MG63 (cell line): ENCODE measurements around the gene ANKRD11. TPM values are rescaled to one million over a fixed set of nuclear protein-coding genes. Genes with fewer than 3 reads are reported as not detected.

Source experiments
- DNase-seq: peaks from one replicate; pipeline ENCODE4 v3.0.0-alpha.2; 2020
- H3K27me3 ChIP-seq: fragments of 250-450 bp; sonication (Bioruptor Pico); 2 replicates; pipeline ENCODE4 v1.5.1; 2020; ENCODE audit warnings: mild to moderate bottlenecking, moderate library complexity
- H3K36me3 ChIP-seq: fragments of 250-450 bp; sonication (Bioruptor Pico); 2 replicates; pipeline ENCODE4 v1.5.1; 2020; ENCODE audit warnings: mild to moderate bottlenecking, moderate library complexity
- H3K4me3 ChIP-seq: fragments of 250-450 bp; sonication (Bioruptor Pico); 2 replicates; pipeline ENCODE4 v1.5.1; 2020; ENCODE audit warnings: mild to moderate bottlenecking, moderate library complexity
- H3K9me3 ChIP-seq: fragments of 250-450 bp; sonication (Bioruptor Pico); 2 replicates; pipeline ENCODE4 v1.5.1; 2020; ENCODE audit warnings: mild to moderate bottlenecking, moderate library complexity
- total RNA-seq: library from RNA; depleted of rRNA; stranded (reverse); fragments of >200 nt; shearing (Covaris generic); gene quantifications from 2 replicates; pipeline ENCODE4 v1.2.3, GENCODE V29; 2014; ENCODE audit warnings: low replicate concordance

ANKRD11 gene
- total RNA-seq, 1 experiment from 2014 or later = 54.3 TPM

- Histone ChIP-seq H3K36me3 (no peaks in the 10 kb centered on the region; the same call in 1 of the 2 replicates), H3K4me3 (no peak overlapping the region), H3K9me3 (no peaks in the 10 kb centered on the region), H3K27me3 (no peaks in the 10 kb centered on the region)
- DNase-seq = no peak
Observed at GRCh38 chr16:89350701-89351380, 139.5 kb downstream of the ANKRD11 start.

- Histone ChIP-seq H3K36me3 (no peaks in the 10 kb centered on the region; the same call in 1 of the 2 replicates), H3K9me3 (no peaks in the 10 kb centered on the region), H3K4me3 (no peak overlapping the region), H3K27me3 (no peaks in the 10 kb centered on the region)
- no peak for DNase-seq
Observed at GRCh38 chr16:89349947-89350633, 140.3 kb downstream of the ANKRD11 start.

GRCh38 chr16:89347807-89348206 is 142.6 kb downstream of the ANKRD11 start:
- Histone ChIP-seq H3K9me3 (no peaks in the 10 kb centered on the region), H3K4me3 (no peak overlapping the region), H3K36me3 (no peaks in the 10 kb centered on the region; the same call in 1 of the 2 replicates), H3K27me3 (no peaks in the 10 kb centered on the region)
- no peak for DNase-seq

- no peaks in the 10 kb centered on the region; the same call in 1 of the 2 replicates for H3K36me3 ChIP-seq
- no peak overlapping the region for H3K4me3 ChIP-seq
- no peak for DNase-seq
- H3K27me3 ChIP-seq = no peaks in the 10 kb centered on the region
- no peaks in the 10 kb centered on the region for H3K9me3 ChIP-seq
Observed at GRCh38 chr16:89346869-89347268, 143.5 kb downstream of the ANKRD11 start.

GRCh38 chr16:89345642-89346150 is 144.7 kb downstream of the ANKRD11 start:
- no peaks in the 10 kb centered on the region; the same call in 1 of the 2 replicates for H3K36me3 ChIP-seq
- no peak overlapping the region for H3K4me3 ChIP-seq
- no peaks in the 10 kb centered on the region for H3K27me3 ChIP-seq
- DNase-seq = no peak
- H3K9me3 ChIP-seq = no peaks in the 10 kb centered on the region

- no peaks in the 10 kb centered on the region for H3K36me3 ChIP-seq
- no peak overlapping the region for H3K4me3 ChIP-seq
- no peaks in the 10 kb centered on the region for H3K9me3 ChIP-seq
- no peak for DNase-seq
- no peaks in the 10 kb centered on the region for H3K27me3 ChIP-seq
Observed at GRCh38 chr16:89344846-89345611, 145.3 kb downstream of the ANKRD11 start.

- DNase-seq = no peak
- Histone ChIP-seq H3K4me3 (no peak overlapping the region), H3K36me3 (no peaks in the 10 kb centered on the region), H3K27me3 (no peaks in the 10 kb centered on the region), H3K9me3 (no peaks in the 10 kb centered on the region)
Observed at GRCh38 chr16:89344458-89344834, 145.9 kb downstream of the ANKRD11 start.

- Histone ChIP-seq H3K4me3 (no peak overlapping the region), H3K9me3 (no peaks in the 10 kb centered on the region), H3K27me3 (no peaks in the 10 kb centered on the region), H3K36me3 (no peaks in the 10 kb centered on the region)
- DNase-seq = peak; percentile 47
Observed at GRCh38 chr16:89343501-89344457, 146.6 kb downstream of the ANKRD11 start.

GRCh38 chr16:89341697-89342694 is 148.4 kb downstream of the ANKRD11 start:
- no peak overlapping the region for H3K4me3 ChIP-seq
- no peaks in the 10 kb centered on the region for H3K36me3 ChIP-seq
- no peaks in the 10 kb centered on the region for H3K27me3 ChIP-seq
- H3K9me3 ChIP-seq = no peaks in the 10 kb centered on the region
- DNase-seq = no peak

- H3K36me3 ChIP-seq = no peaks in the 10 kb centered on the region
- no peaks in the 10 kb centered on the region for H3K9me3 ChIP-seq
- no peaks in the 10 kb centered on the region for H3K27me3 ChIP-seq
- DNase-seq = no peak
- H3K4me3 ChIP-seq = no peak overlapping the region
Observed at GRCh38 chr16:89341279-89341678, 149.1 kb downstream of the ANKRD11 start.

GRCh38 chr16:89338863-89339262 is 151.5 kb downstream of the ANKRD11 start:
- no peak for DNase-seq
- no peaks in the 10 kb centered on the region for H3K9me3 ChIP-seq

GRCh38 chr16:89337965-89338364 is 152.4 kb downstream of the ANKRD11 start:
- no peaks in the 10 kb centered on the region for H3K36me3 ChIP-seq
- H3K9me3 ChIP-seq = no peaks in the 10 kb centered on the region
- H3K27me3 ChIP-seq = no peaks in the 10 kb centered on the region
- no peak for DNase-seq
- no peak overlapping the region for H3K4me3 ChIP-seq

More at GRCh38 chr16:89338863-89339262, 151.5 kb downstream of the ANKRD11 start:
- H3K27me3 ChIP-seq = no peaks in the 10 kb centered on the region
- H3K36me3 ChIP-seq = no peaks in the 10 kb centered on the region
- H3K4me3 ChIP-seq = no peak overlapping the region

- H3K27me3 ChIP-seq = no peaks in the 10 kb centered on the region
- no peak overlapping the region for H3K4me3 ChIP-seq
- no peaks in the 10 kb centered on the region for H3K36me3 ChIP-seq
- DNase-seq = no peak
- H3K9me3 ChIP-seq = no peaks in the 10 kb centered on the region
Observed at GRCh38 chr16:89335803-89336485, 154.4 kb downstream of the ANKRD11 start.

- DNase-seq = no peak
- no peaks in the 10 kb centered on the region for H3K27me3 ChIP-seq
- H3K4me3 ChIP-seq = no peak overlapping the region
- no peaks in the 10 kb centered on the region for H3K9me3 ChIP-seq
- no peaks in the 10 kb centered on the region for H3K36me3 ChIP-seq
Observed at GRCh38 chr16:89334988-89335802, 155.2 kb downstream of the ANKRD11 start.
